Right ventricle myocardium inferior (tissue), 1 donor: ENCODE measurements around the gene ATXN7. TPM values are rescaled to one million over a fixed set of nuclear protein-coding genes. Genes with fewer than 3 reads are reported as not detected.

Experiments used
- ATAC-seq: fragments of 200-7000 bp; cut with Tn5 transposase; one replicate; pipeline ENCODE4 v1.9.1; 2020; ENCODE audit warnings: mild to moderate bottlenecking, moderate library complexity
- DNase-seq: peaks from one replicate; pipeline ENCODE4 v3.0.0; 2021; ENCODE audit errors: missing footprints
- intact Hi-C: fragments of 100-400 bp; cut with DNase I; formaldehyde crosslinking; loops from one replicate; pipeline ENCODE4 v1.11.0; 2022
- total RNA-seq: library from RNA; stranded (reverse); fragmentation: NEBNext Ultra II Directional; extraction: Animal tissue kit (Norgen Biotek cat#: 25700); gene quantifications from one replicate; pipeline ENCODE4 v1.2.1, GENCODE V29; 2021
- donor health status: DM: no; HTN: yes; CAD: no; lungs with severe emphysema.

Gene ATXN7
- total RNA-seq, 1 donor from 2014 or later, result 9.3 TPM

- DNase-seq (no peak), ATAC-seq (no peak)
- intact Hi-C loops, result loop anchor here (2.0 to 5.0 kb wide), 3 partner anchors 32 to 640 kb away; partner anchors contain the start of gene SCAANT1
These were observed 129.0 kb downstream of the ATXN7 start for GRCh38 chr3:63992516-63993209.

- ATAC-seq (peak; percentile 88), DNase-seq (peak; percentile 70)
- intact Hi-C loops, result loop anchor here (2.0 to 5.0 kb wide), 3 partner anchors 33 to 641 kb away; partner anchors contain the start of gene SCAANT1
These were observed 130.0 kb downstream of the ATXN7 start for GRCh38 chr3:63993653-63994079.

GRCh38 chr3:63995086-63995485, 131.4 kb downstream of the ATXN7 start:
- intact Hi-C loops, result no loop called here
- ATAC-seq, result no peak
- DNase-seq, result no peak

GRCh38 chr3:63998852-63999754, 135.4 kb downstream of the ATXN7 start:
- peak; percentile 61 for ATAC-seq
- no peak for DNase-seq
- intact Hi-C loops, result no loop called here

- intact Hi-C loops, result no loop called here
- no peak for DNase-seq
- ATAC-seq, result no peak
These were observed 136.9 kb downstream of the ATXN7 start for GRCh38 chr3:64000453-64001055.

- ATAC-seq, result no peak
- intact Hi-C loops, result no loop called here
- DNase-seq, result no peak
These were observed 138.6 kb downstream of the ATXN7 start for GRCh38 chr3:64002233-64002632.

- ATAC-seq, result no peak
- no peak for DNase-seq
- intact Hi-C loops, result no loop called here
These were observed 139.9 kb downstream of the ATXN7 start for GRCh38 chr3:64003589-64003988.

- no peak for ATAC-seq
These were observed 144.3 kb downstream of the ATXN7 start for GRCh38 chr3:64008017-64008416.

GRCh38 chr3:64008487-64009351, 145.1 kb downstream of the ATXN7 start:
- ATAC-seq (no peak), DNase-seq (no peak)
- intact Hi-C loops, result no loop called here

More at GRCh38 chr3:64008017-64008416, 144.3 kb downstream of the ATXN7 start:
- intact Hi-C loops, result no loop called here
- no peak for DNase-seq

- intact Hi-C loops, result no loop called here
- DNase-seq (no peak), ATAC-seq (no peak)
These were observed 145.9 kb downstream of the ATXN7 start for GRCh38 chr3:64009528-64009927.

- DNase-seq (no peak), ATAC-seq (no peak)
- intact Hi-C loops, result no loop called here
These were observed 146.5 kb downstream of the ATXN7 start for GRCh38 chr3:64010199-64010598.

GRCh38 chr3:64011685-64012084, 148.0 kb downstream of the ATXN7 start:
- intact Hi-C loops, result no loop called here
- ATAC-seq, result peak; percentile 45
- DNase-seq, result no peak

GRCh38 chr3:64016941-64017620, 153.4 kb downstream of the ATXN7 start:
- no peak for ATAC-seq
- no peak for DNase-seq
- intact Hi-C loops, result no loop called here

GRCh38 chr3:64019271-64019670, 155.6 kb downstream of the ATXN7 start:
- ATAC-seq (no peak), DNase-seq (no peak)
- intact Hi-C loops, result no loop called here

GRCh38 chr3:64019879-64020278, 156.2 kb downstream of the ATXN7 start:
- DNase-seq, result no peak
- ATAC-seq, result no peak
- intact Hi-C loops, result no loop called here

- DNase-seq (no peak), ATAC-seq (no peak)
- intact Hi-C loops, result no loop called here
These were observed 158.3 kb downstream of the ATXN7 start for GRCh38 chr3:64021922-64022321.

- DNase-seq (no peak), ATAC-seq (no peak)
- intact Hi-C loops, result no loop called here
These were observed 159.0 kb downstream of the ATXN7 start for GRCh38 chr3:64022451-64023186.
